ENCODE measurements around the gene DRC7.

The DRC7 gene

DNA sequence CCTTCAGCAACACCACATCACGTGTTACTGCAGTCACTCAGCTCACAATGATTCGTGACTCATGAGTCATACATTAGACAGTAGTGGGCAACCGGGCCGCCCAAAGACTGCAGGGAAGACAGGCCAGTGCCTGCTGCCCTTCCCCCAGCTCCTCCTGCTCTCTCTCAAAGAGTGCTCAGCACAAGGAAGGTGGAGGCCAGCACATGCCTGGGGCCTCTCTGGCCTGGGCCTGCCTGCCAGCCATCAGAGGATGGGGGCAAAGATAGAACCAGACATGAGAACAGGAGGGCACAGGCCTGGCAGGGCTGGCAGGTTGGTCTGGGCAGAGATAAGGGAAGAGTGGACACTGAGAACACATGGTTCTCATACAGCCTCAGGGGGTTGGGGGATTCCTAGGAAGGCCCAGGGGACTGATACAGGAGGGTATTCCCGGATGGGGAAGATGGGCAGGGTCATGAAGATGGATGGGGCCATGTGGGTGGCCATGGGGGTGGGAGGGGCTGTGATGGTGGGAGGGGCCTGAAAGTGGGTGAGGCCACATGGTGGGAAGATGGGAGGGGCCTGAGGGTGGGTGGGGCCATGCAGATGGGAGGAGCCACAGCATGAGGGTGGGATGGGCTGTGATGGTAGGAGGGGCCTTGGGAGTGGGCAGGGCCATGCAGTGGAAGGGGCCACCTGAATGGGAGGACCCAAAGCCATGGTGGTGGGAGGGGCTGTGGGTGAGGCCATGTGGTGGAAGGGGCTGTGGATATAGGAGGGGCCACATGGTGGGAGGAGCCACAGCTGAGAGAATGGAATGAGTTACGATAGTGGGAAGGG is 69.9 kb downstream of the DRC7 start:
- peak; percentile 57 for DNase-seq (ENCODE audit: extremely low read depth, insufficient read length)

DNA sequence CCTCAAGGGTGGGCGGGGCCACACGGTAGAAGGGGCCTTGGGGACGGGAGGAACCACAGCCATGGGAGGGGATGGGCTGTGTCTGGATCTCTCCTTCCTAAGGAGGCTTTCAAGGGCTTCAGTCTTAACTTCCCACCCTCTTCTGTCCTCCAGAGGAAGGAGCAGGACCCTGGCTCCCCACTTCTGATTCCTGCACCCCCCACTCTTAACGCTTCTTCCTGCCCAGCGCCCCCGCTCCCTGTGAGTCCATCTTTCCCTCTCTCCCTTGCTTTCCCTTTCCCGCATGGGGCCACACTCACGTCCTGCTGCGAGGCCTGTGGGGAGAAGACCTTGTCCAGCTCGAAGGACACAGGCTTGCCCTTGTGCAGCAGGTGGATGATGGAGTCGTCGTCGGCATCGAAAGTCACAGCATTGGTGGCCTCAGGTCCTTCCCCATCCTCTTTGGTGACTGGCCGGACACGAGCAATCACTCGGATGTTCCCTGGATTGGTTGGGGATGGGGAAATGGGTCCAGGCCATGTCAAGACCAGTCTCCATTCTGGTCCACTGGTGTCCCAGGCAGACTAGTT is 70.6 kb downstream of the DRC7 start:
- Histone ChIP-seq H3K27me3 (replicated peaks; ENCODE audit: control insufficient read depth, insufficient read depth, low read length) (no peaks in the 10 kb centered on the region), H3K4me3 (replicated peaks; ENCODE audit: low read depth, low read length) (no peak overlapping the region), H3K36me3 (ENCODE audit: control insufficient read depth, insufficient read depth, low read length) (no peaks in the 10 kb centered on the region)
- TF ChIP-seq, protein P1, sequence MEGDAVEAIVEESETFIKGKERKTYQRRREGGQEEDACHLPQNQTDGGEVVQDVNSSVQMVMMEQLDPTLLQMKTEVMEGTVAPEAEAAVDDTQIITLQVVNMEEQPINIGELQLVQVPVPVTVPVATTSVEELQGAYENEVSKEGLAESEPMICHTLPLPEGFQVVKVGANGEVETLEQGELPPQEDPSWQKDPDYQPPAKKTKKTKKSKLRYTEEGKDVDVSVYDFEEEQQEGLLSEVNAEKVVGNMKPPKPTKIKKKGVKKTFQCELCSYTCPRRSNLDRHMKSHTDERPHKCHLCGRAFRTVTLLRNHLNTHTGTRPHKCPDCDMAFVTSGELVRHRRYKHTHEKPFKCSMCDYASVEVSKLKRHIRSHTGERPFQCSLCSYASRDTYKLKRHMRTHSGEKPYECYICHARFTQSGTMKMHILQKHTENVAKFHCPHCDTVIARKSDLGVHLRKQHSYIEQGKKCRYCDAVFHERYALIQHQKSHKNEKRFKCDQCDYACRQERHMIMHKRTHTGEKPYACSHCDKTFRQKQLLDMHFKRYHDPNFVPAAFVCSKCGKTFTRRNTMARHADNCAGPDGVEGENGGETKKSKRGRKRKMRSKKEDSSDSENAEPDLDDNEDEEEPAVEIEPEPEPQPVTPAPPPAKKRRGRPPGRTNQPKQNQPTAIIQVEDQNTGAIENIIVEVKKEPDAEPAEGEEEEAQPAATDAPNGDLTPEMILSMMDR (IDR thresholded peaks at IDR 0.05; ENCODE audit: insufficient read depth, low read length, poor library complexity, severe bottlenecking): no peak
- no peak for DNase-seq (ENCODE audit: extremely low read depth, insufficient read length)

More for the DNA sequence above, 69.9 kb downstream of the DRC7 start:
- Histone ChIP-seq H3K4me3 (replicated peaks; ENCODE audit: low read depth, low read length) (no peak overlapping the region), H3K27me3 (replicated peaks; ENCODE audit: control insufficient read depth, insufficient read depth, low read length) (no peaks in the 10 kb centered on the region), H3K36me3 (ENCODE audit: control insufficient read depth, insufficient read depth, low read length) (no peaks in the 10 kb centered on the region)
- TF ChIP-seq, protein P1 (IDR thresholded peaks at IDR 0.05; ENCODE audit: insufficient read depth, low read length, poor library complexity, severe bottlenecking): no peak

DNA sequence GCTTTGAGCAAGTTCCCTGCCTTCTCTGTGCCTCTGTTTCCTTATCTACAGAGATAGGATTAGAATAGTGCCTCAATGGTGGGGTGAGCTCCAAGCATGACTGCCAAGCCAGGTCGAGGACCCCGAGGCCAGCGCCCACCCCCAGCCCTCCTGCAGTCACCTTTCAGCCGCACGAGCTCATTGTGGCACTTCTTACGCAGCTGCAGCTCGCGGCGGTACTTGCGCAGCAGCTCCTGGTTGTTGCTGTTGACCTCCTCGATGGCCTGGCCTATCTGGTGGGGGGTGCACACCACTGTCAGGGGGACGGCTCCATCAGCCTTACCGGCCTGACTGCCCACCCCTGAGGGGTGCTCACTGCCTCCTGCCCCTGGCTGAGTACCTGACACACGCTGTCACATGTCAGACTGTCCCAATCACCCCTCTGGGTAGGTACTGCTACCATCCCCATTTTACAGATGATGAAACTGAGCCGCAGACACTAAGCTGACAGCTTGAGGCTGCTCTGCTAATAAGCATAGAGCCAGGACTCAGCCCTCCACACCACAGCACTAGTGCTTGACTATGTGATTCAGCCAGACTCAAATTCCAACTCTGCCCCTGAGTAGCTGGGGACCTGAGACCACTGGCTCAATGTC is 72.2 kb downstream of the DRC7 start:
- TF ChIP-seq, protein P1 (IDR thresholded peaks at IDR 0.05; ENCODE audit: insufficient read depth, low read length, poor library complexity, severe bottlenecking): no peak
- H3K36me3 ChIP-seq (ENCODE audit: control insufficient read depth, insufficient read depth, low read length): no peaks in the 10 kb centered on the region
- no peak overlapping the region for H3K4me3 ChIP-seq (replicated peaks; ENCODE audit: low read depth, low read length)
- H3K27me3 ChIP-seq (replicated peaks; ENCODE audit: control insufficient read depth, insufficient read depth, low read length): no peaks in the 10 kb centered on the region
- no peak for DNase-seq (ENCODE audit: extremely low read depth, insufficient read length)

DNA sequence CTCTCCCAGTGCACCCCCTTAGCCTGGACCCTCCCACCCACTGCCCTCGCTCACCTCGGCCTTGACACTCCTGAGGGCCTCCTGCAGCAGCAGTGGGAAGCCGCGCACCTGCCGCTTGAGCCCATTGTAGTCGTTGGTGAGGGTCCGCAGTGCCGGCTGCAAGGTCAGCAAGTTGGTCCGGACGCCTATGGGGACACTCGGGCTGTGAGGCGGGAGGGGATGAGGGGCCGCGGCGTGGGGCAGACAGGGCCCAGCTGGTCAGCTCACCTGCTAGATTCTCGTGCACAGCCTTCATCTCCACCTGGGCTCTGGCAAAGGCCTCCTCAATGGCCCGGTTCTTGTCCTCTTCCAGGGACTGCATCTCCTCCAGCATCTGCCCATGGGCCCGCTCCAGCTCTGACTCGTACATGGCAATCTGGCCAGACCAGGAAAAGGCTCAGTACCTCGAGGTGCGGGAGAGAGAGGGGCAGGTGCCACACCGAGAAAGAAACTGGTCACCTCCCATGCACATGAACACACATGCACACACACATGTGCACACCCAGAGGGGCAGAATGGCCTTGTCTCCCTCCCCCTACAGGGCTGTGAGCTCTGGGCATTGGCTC is 75.0 kb downstream of the DRC7 start:
- TF ChIP-seq, protein P1 (IDR thresholded peaks at IDR 0.05; ENCODE audit: insufficient read depth, low read length, poor library complexity, severe bottlenecking): no peak

DNA sequence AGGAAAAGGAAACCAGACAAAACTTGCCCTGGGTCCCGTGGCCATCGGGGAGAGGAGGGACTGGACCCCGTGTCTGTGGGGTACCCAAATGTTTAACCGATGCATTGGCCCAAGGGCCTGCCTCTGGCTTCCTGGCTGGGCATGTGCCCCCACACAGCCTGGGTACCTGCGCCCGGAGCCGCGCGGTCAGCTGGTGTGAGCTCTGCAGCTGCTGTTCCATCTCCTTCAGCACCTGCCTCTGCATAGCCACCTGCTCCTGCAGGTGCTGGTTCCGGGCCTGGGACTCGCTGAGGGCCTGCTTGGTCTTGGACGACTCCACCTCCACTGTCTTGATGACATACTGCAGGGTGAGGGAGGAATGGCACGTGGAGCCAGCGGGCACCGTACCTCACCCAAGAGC is 75.8 kb downstream of the DRC7 start:
- no peak for DNase-seq (ENCODE audit: extremely low read depth, insufficient read length)
- no peak overlapping the region for H3K4me3 ChIP-seq (replicated peaks; ENCODE audit: low read depth, low read length)
- H3K27me3 ChIP-seq (replicated peaks; ENCODE audit: control insufficient read depth, insufficient read depth, low read length): no peaks in the 10 kb centered on the region; the same call in 1 of the 2 replicates
- TF ChIP-seq, protein P1 (IDR thresholded peaks at IDR 0.05; ENCODE audit: insufficient read depth, low read length, poor library complexity, severe bottlenecking): no peak
- no peaks in the 10 kb centered on the region for H3K36me3 ChIP-seq (ENCODE audit: control insufficient read depth, insufficient read depth, low read length)

More for the DNA sequence above, 75.0 kb downstream of the DRC7 start:
- no peaks in the 10 kb centered on the region; the same call in 1 of the 2 replicates for H3K27me3 ChIP-seq (replicated peaks; ENCODE audit: control insufficient read depth, insufficient read depth, low read length)
- H3K4me3 ChIP-seq (replicated peaks; ENCODE audit: low read depth, low read length): no peak overlapping the region
- DNase-seq (ENCODE audit: extremely low read depth, insufficient read length): no peak
- H3K36me3 ChIP-seq (ENCODE audit: control insufficient read depth, insufficient read depth, low read length): no peaks in the 10 kb centered on the region
